ENCODE data around the gene PTAFR.

PTAFR gene

GRCh38 chr1:28195780-28196179 is 19.3 kb upstream of the PTAFR start:
- Histone ChIP-seq H3K9me3 (ENCODE audit: control insufficient read depth in 5 of 5, low read length in 5 of 5) (no peaks in the 10 kb centered on the region), H3K4me1 (ENCODE audit: control insufficient read depth in 5 of 5, insufficient read depth in 5 of 5, low read length in 5 of 5) (peaks cover 0 to 25% (median 8%) of the 10 kb centered on the region in 5 donors), H3K36me3 (ENCODE audit: control insufficient read depth in 5 of 5, insufficient read depth in 5 of 5, low read length in 5 of 5) (peaks cover 11 to 30% (median 29%) of the 10 kb centered on the region in 5 donors), H3K9ac (ENCODE audit: low read length in 5 of 5) (no peak overlapping the region), H3K27ac (ENCODE audit: low read depth, low read length) (no peak overlapping the region), H3K4me3 (ENCODE audit: low read depth in 1 of 5, low read length in 5 of 5) (no peak overlapping the region), H3K27me3 (ENCODE audit: control insufficient read depth in 5 of 5, insufficient read depth in 4 of 5, low read length in 5 of 5) (no peaks in the 10 kb centered on the region)

- Histone ChIP-seq H3K27me3 (ENCODE audit: control insufficient read depth in 5 of 5, insufficient read depth in 4 of 5, low read length in 5 of 5) (no peaks in the 10 kb centered on the region), H3K36me3 (ENCODE audit: control insufficient read depth in 5 of 5, insufficient read depth in 5 of 5, low read length in 5 of 5) (peaks cover 4 to 18% (median 17%) of the 10 kb centered on the region in 5 donors), H3K4me3 (ENCODE audit: low read depth in 1 of 5, low read length in 5 of 5) (no peak overlapping the region), H3K9me3 (ENCODE audit: control insufficient read depth in 5 of 5, low read length in 5 of 5) (no peaks in the 10 kb centered on the region), H3K9ac (ENCODE audit: low read length in 5 of 5) (no peak overlapping the region), H3K27ac (ENCODE audit: low read depth, low read length) (no peak overlapping the region), H3K4me1 (ENCODE audit: control insufficient read depth in 5 of 5, insufficient read depth in 5 of 5, low read length in 5 of 5) (peaks cover 0 to 29% (median 11%) of the 10 kb centered on the region in 5 donors)
Observed at GRCh38 chr1:28194326-28195035, 18.0 kb upstream of the PTAFR start.

- H3K4me3 ChIP-seq (ENCODE audit: low read depth in 1 of 5, low read length in 5 of 5), result no peak overlapping the region
- no peaks in the 10 kb centered on the region for H3K27me3 ChIP-seq (ENCODE audit: control insufficient read depth in 5 of 5, insufficient read depth in 4 of 5, low read length in 5 of 5)
- no peak overlapping the region for H3K27ac ChIP-seq (ENCODE audit: low read depth, low read length)
Observed at GRCh38 chr1:28193701-28194161, 17.2 kb upstream of the PTAFR start.

GRCh38 chr1:28190996-28191645 is 14.6 kb upstream of the PTAFR start:
- Histone ChIP-seq H3K27me3 (ENCODE audit: control insufficient read depth in 5 of 5, insufficient read depth in 4 of 5, low read length in 5 of 5) (no peaks in the 10 kb centered on the region), H3K9ac (ENCODE audit: low read length in 5 of 5) (peak overlapping the region in 2 of 5 donors; percentile 35 to 61), H3K4me3 (ENCODE audit: low read depth in 1 of 5, low read length in 5 of 5) (no peak overlapping the region), H3K36me3 (ENCODE audit: control insufficient read depth in 5 of 5, insufficient read depth in 5 of 5, low read length in 5 of 5) (peaks cover 0 to 2% (median 0%) of the 10 kb centered on the region in 5 donors), H3K9me3 (ENCODE audit: control insufficient read depth in 5 of 5, low read length in 5 of 5) (no peaks in the 10 kb centered on the region), H3K4me1 (ENCODE audit: control insufficient read depth in 5 of 5, insufficient read depth in 5 of 5, low read length in 5 of 5) (peaks cover 0 to 19% (median 7%) of the 10 kb centered on the region in 5 donors), H3K27ac (ENCODE audit: low read depth, low read length) (no peak overlapping the region)

More at GRCh38 chr1:28193701-28194161, 17.2 kb upstream of the PTAFR start:
- Histone ChIP-seq H3K9me3 (ENCODE audit: control insufficient read depth in 5 of 5, low read length in 5 of 5) (no peaks in the 10 kb centered on the region), H3K9ac (ENCODE audit: low read length in 5 of 5) (no peak overlapping the region), H3K36me3 (ENCODE audit: control insufficient read depth in 5 of 5, insufficient read depth in 5 of 5, low read length in 5 of 5) (peaks cover 2 to 10% (median 9%) of the 10 kb centered on the region in 5 donors), H3K4me1 (ENCODE audit: control insufficient read depth in 5 of 5, insufficient read depth in 5 of 5, low read length in 5 of 5) (peaks cover 0 to 29% (median 11%) of the 10 kb centered on the region in 5 donors)

GRCh38 chr1:28190337-28190979 is 14.0 kb upstream of the PTAFR start:
- H3K4me3 ChIP-seq (ENCODE audit: low read depth in 1 of 5, low read length in 5 of 5), result no peak overlapping the region
- H3K36me3 ChIP-seq (ENCODE audit: control insufficient read depth in 5 of 5, insufficient read depth in 5 of 5, low read length in 5 of 5), result peaks cover 0 to 2% (median 0%) of the 10 kb centered on the region in 5 donors
- no peaks in the 10 kb centered on the region for H3K9me3 ChIP-seq (ENCODE audit: control insufficient read depth in 5 of 5, low read length in 5 of 5)
- no peak overlapping the region for H3K27ac ChIP-seq (ENCODE audit: low read depth, low read length)
- H3K27me3 ChIP-seq (ENCODE audit: control insufficient read depth in 5 of 5, insufficient read depth in 4 of 5, low read length in 5 of 5), result no peaks in the 10 kb centered on the region
- peak overlapping the region in 2 of 5 donors; percentile 35 to 61 for H3K9ac ChIP-seq (ENCODE audit: low read length in 5 of 5)
- H3K4me1 ChIP-seq (ENCODE audit: control insufficient read depth in 5 of 5, insufficient read depth in 5 of 5, low read length in 5 of 5), result peaks cover 0 to 19% (median 7%) of the 10 kb centered on the region in 5 donors

- Histone ChIP-seq H3K9me3 (ENCODE audit: control insufficient read depth in 5 of 5, low read length in 5 of 5) (no peaks in the 10 kb centered on the region), H3K4me3 (ENCODE audit: low read depth in 1 of 5, low read length in 5 of 5) (no peak overlapping the region), H3K27ac (ENCODE audit: low read depth, low read length) (no peak overlapping the region)
Observed at GRCh38 chr1:28185071-28185470, 8.6 kb upstream of the PTAFR start.

GRCh38 chr1:28180306-28181305 is 4.1 kb upstream of the PTAFR start:
- H3K9ac ChIP-seq (ENCODE audit: low read length in 5 of 5), result no peak overlapping the region
- no peaks in the 10 kb centered on the region for H3K9me3 ChIP-seq (ENCODE audit: control insufficient read depth in 5 of 5, low read length in 5 of 5)
- no peaks in the 10 kb centered on the region for H3K36me3 ChIP-seq (ENCODE audit: control insufficient read depth in 5 of 5, insufficient read depth in 5 of 5, low read length in 5 of 5)
- peaks cover 0 to 2% (median 0%) of the 10 kb centered on the region in 5 donors for H3K27me3 ChIP-seq (ENCODE audit: control insufficient read depth in 5 of 5, insufficient read depth in 4 of 5, low read length in 5 of 5)
- peaks cover 0 to 10% (median 0%) of the 10 kb centered on the region in 5 donors for H3K4me1 ChIP-seq (ENCODE audit: control insufficient read depth in 5 of 5, insufficient read depth in 5 of 5, low read length in 5 of 5)
- H3K27ac ChIP-seq (ENCODE audit: low read depth, low read length), result no peak overlapping the region
- H3K4me3 ChIP-seq (ENCODE audit: low read depth in 1 of 5, low read length in 5 of 5), result no peak overlapping the region

More at GRCh38 chr1:28185071-28185470, 8.6 kb upstream of the PTAFR start:
- Histone ChIP-seq H3K27me3 (ENCODE audit: control insufficient read depth in 5 of 5, insufficient read depth in 4 of 5, low read length in 5 of 5) (no peaks in the 10 kb centered on the region), H3K4me1 (ENCODE audit: control insufficient read depth in 5 of 5, insufficient read depth in 5 of 5, low read length in 5 of 5) (no peaks in the 10 kb centered on the region), H3K36me3 (ENCODE audit: control insufficient read depth in 5 of 5, insufficient read depth in 5 of 5, low read length in 5 of 5) (no peaks in the 10 kb centered on the region), H3K9ac (ENCODE audit: low read length in 5 of 5) (no peak overlapping the region)

- Histone ChIP-seq H3K9ac (ENCODE audit: low read length in 5 of 5) (no peak overlapping the region), H3K4me1 (ENCODE audit: control insufficient read depth in 5 of 5, insufficient read depth in 5 of 5, low read length in 5 of 5) (peaks cover under 1 to 18% (median 6%) of the 10 kb centered on the region in 5 donors), H3K27me3 (ENCODE audit: control insufficient read depth in 5 of 5, insufficient read depth in 4 of 5, low read length in 5 of 5) (peaks cover 0 to 7% (median 4%) of the 10 kb centered on the region in 5 donors), H3K9me3 (ENCODE audit: control insufficient read depth in 5 of 5, low read length in 5 of 5) (no peaks in the 10 kb centered on the region), H3K4me3 (ENCODE audit: low read depth in 1 of 5, low read length in 5 of 5) (no peak overlapping the region), H3K36me3 (ENCODE audit: control insufficient read depth in 5 of 5, insufficient read depth in 5 of 5, low read length in 5 of 5) (no peaks in the 10 kb centered on the region), H3K27ac (ENCODE audit: low read depth, low read length) (no peak overlapping the region)
Observed at GRCh38 chr1:28178690-28179485, 2.4 kb upstream of the PTAFR start.
